Left lobe of liver (tissue), 2 donors: ENCODE results near the gene CHSY1. TPM values are rescaled to one million over a fixed set of nuclear protein-coding genes. Genes with fewer than 3 reads are reported as not detected.

Experiments
- ATAC-seq: fragments of 200-7000 bp; cut with Tn5 transposase; one replicate; pipeline ENCODE4 v1.9.1; 2020; ENCODE audit warnings: mild to moderate bottlenecking, moderate library complexity
- DNase-seq: peaks from one replicate; pipeline ENCODE4 v3.0.0-alpha.2; 2020; ENCODE audit warnings: low spot score
- total RNA-seq: library from RNA; stranded (reverse); gene quantifications from one replicate; pipeline ENCODE4 v1.2.1, GENCODE V29; 2021
- donor health status: DM: no; HTN: no; CAD: no; lungs with moderate emphysema.
- donor health status: DM: no; HTN: yes; CAD: no.

CHSY1 gene
- total RNA-seq, 1 donor from 2014 or later = 6.3 TPM

DNA sequence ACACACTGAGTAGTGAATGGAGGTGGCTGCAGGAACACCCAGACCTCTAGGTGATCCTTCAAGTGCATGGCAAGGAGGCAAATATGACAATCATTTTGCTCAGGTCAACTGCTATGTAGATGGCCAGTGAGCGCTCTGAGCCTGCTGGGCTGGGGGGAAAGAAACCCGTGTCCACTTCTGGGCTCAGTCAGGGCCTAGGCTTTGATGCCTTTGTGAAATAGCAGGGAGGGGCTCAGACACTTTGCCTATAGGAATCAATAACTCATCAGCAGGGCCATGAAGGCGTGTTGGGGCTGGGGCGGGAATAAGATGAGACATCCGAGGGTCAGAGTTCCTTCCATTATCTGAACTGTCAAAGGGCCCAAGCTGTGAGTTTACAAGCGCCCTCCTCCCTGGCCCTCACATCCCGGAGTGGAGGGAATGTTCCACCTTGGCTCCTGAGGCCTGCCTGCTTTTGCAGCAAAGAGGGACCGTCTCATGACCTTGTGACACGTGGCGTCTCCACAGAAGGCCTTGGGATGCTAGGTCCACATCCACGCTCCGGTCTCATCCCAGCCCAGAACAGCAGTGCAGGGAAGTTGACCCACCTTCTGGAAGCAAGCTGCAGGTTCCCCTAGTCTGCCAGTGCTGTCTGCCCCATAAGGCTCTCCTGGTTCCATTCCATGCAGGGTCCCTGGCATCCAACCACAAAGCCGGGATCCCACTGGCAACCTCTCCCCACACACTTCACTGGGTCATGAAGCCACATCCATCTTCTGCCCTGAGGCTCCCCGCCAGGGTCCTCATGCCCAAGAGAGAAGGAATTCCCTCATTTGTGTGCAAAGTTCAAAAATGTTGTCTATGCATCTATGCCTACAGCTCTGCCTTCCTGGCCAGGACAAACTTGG lies 78.4 kb downstream of the CHSY1 start:
- DNase-seq = no peak
- no peak for ATAC-seq

- DNase-seq (no peak), ATAC-seq (no peak)
Observed at GRCh38 chr15:101172501-101173071, 79.3 kb downstream of the CHSY1 start.

GRCh38 chr15:101171954-101172353 lies 79.9 kb downstream of the CHSY1 start:
- DNase-seq (no peak), ATAC-seq (no peak)

DNA sequence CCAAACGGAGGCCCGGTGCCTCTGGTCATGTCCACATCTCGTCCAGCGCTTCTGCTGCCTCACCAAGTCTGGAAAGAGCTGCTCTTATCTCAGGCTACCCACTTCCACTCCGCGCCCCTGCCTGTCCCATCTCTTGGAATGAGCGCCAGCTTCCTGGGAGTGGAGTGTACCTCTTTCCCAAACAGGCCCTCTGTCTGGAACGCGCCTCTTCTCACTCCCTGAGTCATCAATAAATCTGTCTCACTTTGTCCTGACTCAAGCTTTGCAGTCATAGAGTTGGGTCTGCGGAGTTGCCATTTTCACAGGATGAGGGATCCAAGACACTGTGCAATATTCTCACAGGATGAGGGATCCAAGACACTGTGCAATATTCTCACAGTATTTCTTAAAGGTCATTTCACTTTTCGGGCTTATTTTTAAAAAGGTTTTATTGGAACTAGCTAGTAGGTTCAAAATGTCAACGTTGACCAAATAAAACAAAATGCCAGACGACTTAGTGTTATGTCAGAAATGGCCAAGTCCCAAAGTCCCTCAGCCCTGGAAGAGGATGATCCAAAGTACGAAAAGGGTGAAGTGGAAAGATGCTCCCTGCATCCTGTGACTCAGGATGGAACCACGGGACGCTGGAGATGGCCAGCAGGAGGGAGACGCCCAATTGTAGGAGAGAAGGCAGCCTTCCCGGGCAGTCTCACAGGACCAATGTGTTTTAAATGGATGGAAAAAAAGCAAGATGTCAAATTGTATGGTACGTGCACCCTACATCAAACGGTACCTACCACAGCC lies 81.1 kb downstream of the CHSY1 start:
- ATAC-seq = no peak

DNA sequence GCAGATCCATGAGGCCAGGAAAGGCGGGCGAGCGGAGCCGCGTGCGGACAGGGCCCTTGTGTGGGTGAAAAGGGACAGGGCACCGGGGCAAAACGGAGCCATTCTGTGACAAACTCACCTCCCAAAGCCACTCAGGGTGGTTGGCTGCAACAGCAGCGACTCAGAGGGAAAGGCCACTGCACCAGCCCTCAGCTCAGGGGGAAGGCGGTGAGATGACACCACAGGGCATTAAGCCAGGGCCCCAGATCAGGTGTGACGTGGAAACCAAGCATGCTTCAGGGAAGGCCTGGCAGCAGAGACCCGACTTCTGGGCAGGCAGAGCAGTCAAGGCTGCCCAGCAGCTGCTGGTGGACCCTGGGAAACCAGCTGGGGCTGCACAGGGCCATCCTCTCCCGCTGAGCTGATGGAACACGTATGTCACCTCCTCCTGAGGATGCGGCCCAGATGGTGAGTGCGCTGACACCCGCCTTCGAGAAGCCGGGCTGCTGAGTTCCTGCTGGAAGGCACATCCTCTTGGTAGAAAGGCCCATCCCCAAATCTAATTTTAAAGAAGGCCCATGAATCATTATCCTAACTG lies 82.3 kb downstream of the CHSY1 start:
- DNase-seq = no peak
- ATAC-seq = no peak

More for the DNA sequence above, 81.1 kb downstream of the CHSY1 start:
- no peak for DNase-seq

DNA sequence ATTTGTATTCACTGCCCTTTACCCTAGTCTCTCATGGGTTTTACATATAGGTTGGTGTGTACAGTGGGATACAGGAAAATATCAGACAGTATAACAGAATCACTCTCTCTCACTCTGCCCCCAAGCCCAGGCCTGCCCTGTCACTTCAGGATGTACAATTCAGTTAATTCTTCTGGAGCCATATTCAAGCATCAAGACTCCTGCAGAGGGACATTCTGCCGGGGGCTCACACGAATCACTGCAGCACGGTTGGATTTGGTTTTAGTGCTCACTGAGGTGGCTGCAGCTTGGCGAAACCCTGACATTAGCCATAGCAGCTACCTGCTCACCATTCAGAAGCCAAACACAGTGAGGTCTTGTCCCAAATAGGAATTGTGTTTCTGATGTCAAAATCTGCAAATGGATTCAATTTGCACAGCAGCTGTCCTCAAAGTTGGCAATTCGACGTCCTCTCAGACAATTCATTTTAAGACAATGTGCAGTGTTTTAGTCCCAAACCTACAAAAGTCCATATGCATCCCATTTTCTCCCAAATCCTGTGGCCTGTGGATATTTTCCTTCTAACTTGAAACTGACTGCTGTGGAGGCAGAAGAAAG lies 82.9 kb downstream of the CHSY1 start:
- ATAC-seq (no peak), DNase-seq (no peak)

GRCh38 chr15:101168463-101168824 lies 83.4 kb downstream of the CHSY1 start:
- DNase-seq (no peak), ATAC-seq (peak; percentile 56)

DNA sequence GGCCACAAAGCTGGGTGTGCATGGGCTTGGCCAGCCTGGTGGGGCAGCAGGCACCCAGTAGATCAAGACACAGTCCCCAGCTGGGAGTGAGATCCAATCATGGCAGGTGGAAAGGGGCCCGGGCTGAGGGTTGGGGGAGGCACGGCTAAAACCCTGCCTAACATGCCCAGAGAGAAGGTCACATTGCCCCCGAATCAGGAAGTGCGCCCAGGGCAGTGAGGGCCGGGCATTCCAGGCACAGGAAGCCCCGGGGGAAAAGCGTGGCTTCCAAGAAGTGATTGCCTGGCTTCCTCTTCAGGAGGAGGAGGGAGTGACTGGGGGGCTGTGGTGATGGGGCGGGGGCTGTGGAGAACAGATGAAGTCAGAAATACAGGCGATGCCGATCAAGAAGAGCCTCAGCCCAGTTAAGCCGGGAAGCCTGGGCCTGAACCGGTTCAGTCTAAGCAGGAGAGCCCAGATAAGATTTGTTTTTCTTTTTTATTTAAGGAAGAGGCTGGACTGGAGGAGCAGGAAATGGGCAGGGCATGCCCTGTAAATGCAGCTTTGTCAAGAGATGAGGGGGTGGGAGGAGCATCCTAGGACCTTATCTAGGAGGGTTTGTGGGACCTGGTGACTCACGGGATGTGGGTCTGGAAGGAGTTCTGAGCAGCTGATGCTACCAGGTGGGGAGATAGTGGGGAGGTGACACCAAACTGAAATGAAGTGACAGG lies 83.9 kb downstream of the CHSY1 start:
- ATAC-seq = peak; percentile 64
- peak; percentile 61 for DNase-seq

DNA sequence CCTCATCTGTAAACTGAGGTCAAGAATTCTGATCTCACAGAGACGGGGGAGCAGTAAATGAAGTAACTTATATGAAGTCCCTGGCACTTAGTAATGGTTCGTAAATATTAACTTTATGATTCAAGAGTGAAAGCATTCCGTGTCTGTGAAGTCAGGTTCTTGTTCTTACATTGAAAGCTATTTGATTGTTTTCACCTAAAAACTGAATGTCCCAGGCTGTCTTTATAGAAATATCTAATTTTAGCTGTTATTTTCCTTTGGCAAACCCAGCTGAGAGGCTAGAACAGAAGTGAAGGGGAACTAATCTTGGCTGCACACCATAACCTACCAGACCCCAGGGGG lies 84.5 kb downstream of the CHSY1 start:
- ATAC-seq = no peak
- DNase-seq = no peak

DNA sequence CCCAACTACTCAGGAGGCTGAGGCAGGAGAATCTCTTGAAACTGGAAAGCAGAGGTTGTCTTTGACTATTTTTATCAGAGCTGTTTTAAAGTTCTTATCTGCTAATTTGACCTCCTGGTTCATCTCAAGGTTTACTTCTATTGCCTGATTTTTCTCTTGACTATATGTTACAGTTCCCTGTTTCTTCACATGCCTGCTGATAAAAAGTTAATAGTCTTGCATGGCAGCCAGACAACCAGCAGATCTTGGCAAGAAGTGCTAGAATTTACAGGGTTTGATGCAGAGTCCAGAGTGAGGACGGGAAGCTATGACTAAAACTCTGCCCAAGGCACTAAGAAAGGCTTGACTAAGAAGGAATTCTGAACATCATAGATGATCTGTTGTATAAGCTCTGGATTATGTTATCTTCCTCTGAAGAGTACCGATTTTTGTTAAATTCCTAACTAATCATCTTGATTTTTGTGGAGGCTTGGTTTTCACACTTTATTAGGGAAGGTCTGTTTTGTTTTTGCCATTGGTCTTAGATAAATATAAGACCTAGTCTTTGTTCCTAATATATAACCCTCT lies 85.9 kb downstream of the CHSY1 start:
- no peak for ATAC-seq
- no peak for DNase-seq

- no peak for DNase-seq
- peak; percentile 13 for ATAC-seq
Observed at GRCh38 chr15:101162701-101163483, 89.0 kb downstream of the CHSY1 start.

- no peak for DNase-seq
- ATAC-seq = peak; percentile 34
Observed at GRCh38 chr15:101161656-101162055, 90.2 kb downstream of the CHSY1 start.

DNA sequence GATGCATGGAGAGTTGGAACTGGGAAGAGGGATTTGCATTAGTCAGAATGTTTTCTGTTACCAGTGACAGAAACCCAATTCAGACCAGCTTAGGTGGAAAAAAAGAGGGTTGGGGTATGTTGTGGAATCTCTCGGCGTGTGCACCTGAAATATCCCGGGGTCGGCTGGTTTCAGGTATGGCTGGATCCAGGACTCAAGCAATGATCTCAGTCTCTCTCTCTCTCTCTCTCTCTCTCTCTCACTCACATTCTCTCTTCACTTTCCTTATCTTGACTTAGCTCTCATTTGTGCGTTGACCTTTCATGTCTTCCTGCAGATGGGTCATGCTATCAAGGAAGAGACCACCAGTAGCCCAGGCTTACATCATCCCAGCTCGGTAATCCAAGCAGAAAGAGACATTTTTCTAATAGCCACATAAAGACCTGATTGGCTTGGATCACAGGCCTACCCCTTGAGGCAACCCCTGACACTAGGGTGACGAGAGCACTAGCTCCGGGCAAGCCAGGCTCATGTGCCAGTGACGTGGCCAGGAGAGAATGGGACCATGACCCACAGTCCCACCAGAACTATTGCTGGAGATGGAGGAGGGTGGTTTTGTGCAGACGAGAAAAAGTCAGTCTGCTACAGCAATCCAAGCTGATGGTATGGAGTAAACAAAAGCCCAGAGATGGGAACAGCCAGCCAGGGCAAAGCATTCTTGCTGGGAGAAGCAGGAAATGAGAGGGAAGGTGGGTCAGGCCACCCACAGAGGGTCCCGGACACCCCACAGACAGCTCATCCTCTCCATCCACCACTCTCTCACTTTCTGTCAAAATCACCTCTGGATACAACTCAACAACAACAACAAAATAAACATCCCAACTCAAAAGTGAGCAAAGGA lies 91.7 kb downstream of the CHSY1 start:
- DNase-seq (no peak), ATAC-seq (no peak)

- ATAC-seq = no peak
- DNase-seq = no peak
Observed at GRCh38 chr15:101159096-101159935, 92.5 kb downstream of the CHSY1 start.

- ATAC-seq (no peak), DNase-seq (no peak)
Observed at GRCh38 chr15:101158166-101159095, 93.4 kb downstream of the CHSY1 start.

DNA sequence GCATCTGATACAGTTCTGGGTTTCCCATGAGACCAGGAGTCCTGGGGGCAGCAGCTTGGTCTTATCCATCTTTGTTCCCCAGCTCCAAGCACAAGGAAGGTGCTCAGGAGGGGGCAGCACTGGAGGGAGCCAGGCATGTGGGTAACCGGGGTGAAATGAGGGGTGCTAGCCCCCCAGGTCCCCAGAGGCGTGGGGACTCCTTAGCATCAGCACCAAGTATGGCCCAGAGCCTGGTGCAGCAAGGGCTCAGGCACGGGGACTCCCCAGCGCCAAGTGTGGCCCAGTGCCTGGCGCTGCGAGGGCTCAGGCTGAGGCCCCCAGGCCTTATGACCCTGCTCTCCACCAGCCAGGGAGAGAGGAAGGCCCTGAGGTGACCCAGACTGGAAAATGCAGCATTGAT lies 94.1 kb downstream of the CHSY1 start:
- DNase-seq (no peak), ATAC-seq (no peak)
